Keratinocyte (primary cell): ENCODE results near the gene TNS2. TPM values are rescaled to one million over a fixed set of nuclear protein-coding genes. Genes with fewer than 3 reads are reported as not detected.

ENCODE experiments used
- DNase-seq: peaks from one replicate; pipeline ENCODE4 v3.0.0-alpha.2; 2011; ENCODE audit warnings: low read depth, missing footprints, low spot score
- FAIRE-seq: peaks from 2 replicates; lab custom pipeline; 2011; peaks lifted over from hg19 to GRCh38; lab: Jason Lieb, UNC
- H2AFZ ChIP-seq: 2 replicates; pipeline ENCODE4 v1.6.0; 2012; ENCODE audit warnings: low read length, control low read depth, inconsistent platforms; ENCODE audit not compliant: control insufficient read depth
- H3K27ac ChIP-seq: 2 replicates; pipeline ENCODE4 v1.5.1; 2011; ENCODE audit warnings: low read length; ENCODE audit not compliant: control insufficient read depth, insufficient read depth
- H3K27me3 ChIP-seq: 3 replicates; pipeline ENCODE4 v1.6.0; 2011; ENCODE audit warnings: low read length; ENCODE audit not compliant: control insufficient read depth, insufficient read depth; ENCODE audit errors: extremely low read depth
- H3K36me3 ChIP-seq, 2 experiments: 2 replicates in 1 of 2; 3 replicates in 1 of 2; pipeline ENCODE4 v1.5.1; 2011; ENCODE audit warnings: low read length in 2 of 2, mild to moderate bottlenecking in 1 of 2; ENCODE audit not compliant: control insufficient read depth in 2 of 2, insufficient read depth in 2 of 2; ENCODE audit errors: extremely low read depth in 1 of 2
- H3K4me1 ChIP-seq: 3 replicates; pipeline ENCODE4 v1.5.1; 2011; ENCODE audit warnings: low read length; ENCODE audit not compliant: control insufficient read depth, insufficient read depth; ENCODE audit errors: extremely low read depth
- H3K4me2 ChIP-seq: 3 replicates; pipeline ENCODE4 v1.6.0; 2011; ENCODE audit warnings: low read depth, low read length; ENCODE audit not compliant: control insufficient read depth, insufficient read depth; ENCODE audit errors: extremely low read depth
- H3K4me3 ChIP-seq, 3 experiments: fragments of 200-600 bp in 1 of 3; sonication (generic) in 1 of 3; 2 replicates in 2 of 3; 3 replicates in 1 of 3; pipeline ENCODE4 v1.5.1; 2011 to 2016; ENCODE audit warnings: low read length in 3 of 3, mild to moderate bottlenecking in 3 of 3, control low read depth in 2 of 3, inconsistent platforms in 1 of 3, low read depth in 1 of 3, mixed read lengths in 1 of 3, mixed run types in 1 of 3, moderate library complexity in 1 of 3; ENCODE audit not compliant: control insufficient read depth in 2 of 3, insufficient read depth in 2 of 3; ENCODE audit errors: extremely low read depth in 1 of 3
- H3K79me2 ChIP-seq: 2 replicates; pipeline ENCODE4 v1.6.0; 2012; ENCODE audit warnings: low read length; ENCODE audit not compliant: control insufficient read depth, insufficient read depth
- H3K9ac ChIP-seq: 3 replicates; pipeline ENCODE4 v1.6.0; 2011; ENCODE audit warnings: low read length; ENCODE audit not compliant: control insufficient read depth, insufficient read depth; ENCODE audit errors: extremely low read depth
- H3K9me1 ChIP-seq: 3 replicates; pipeline ENCODE4 v1.6.0; 2011; ENCODE audit warnings: low read length; ENCODE audit not compliant: control insufficient read depth, insufficient read depth; ENCODE audit errors: extremely low read depth
- H3K9me3 ChIP-seq: 2 replicates; pipeline ENCODE4 v1.5.1; 2012; ENCODE audit warnings: low read depth, low read length; ENCODE audit not compliant: control insufficient read depth
- H4K20me1 ChIP-seq: 3 replicates; pipeline ENCODE4 v1.6.0; 2011; ENCODE audit warnings: low read length; ENCODE audit not compliant: control insufficient read depth, insufficient read depth; ENCODE audit errors: extremely low read depth
- EZH2 ChIP-seq: IDR thresholded peaks from one replicate; pipeline ENCODE4 v1.6.1; 2012; ENCODE audit warnings: inconsistent platforms, mild to moderate bottlenecking, low read length, moderate library complexity
- dilution Hi-C: fragments of 300-500 bp; cut with MboI; formaldehyde crosslinking; loops from one replicate; pipeline ENCODE4 v1.7.0; 2020; ENCODE audit warnings: low sequenced_read_pairs; ENCODE audit not compliant: extremely low pct_ligation_motif_present
- polyA plus RNA-seq, 5 experiments: library from polyadenylated mRNA; depleted of rRNA in 3 of 5; stranded (reverse) in 3 of 5; stranded (forward) in 1 of 5; unstranded in 1 of 5; fragments of >200 nt; gene quantifications; 1 replicate in 1 of 5; 2 replicates in 3 of 5; 3 replicates in 1 of 5; pipeline versions ENCODE4 v1.2.1 to v1.2.3, GENCODE V29; 2011 to 2012; ENCODE audit warnings: missing spikeins in 2 of 5, low read depth in 1 of 5, low replicate concordance in 1 of 5
- TF ChIP-seq, protein P1 (sequence below), 3 experiments: IDR thresholded peaks in 1 of 3; conservative IDR thresholded peaks in 1 of 3; optimal IDR thresholded peaks in 1 of 3; 2 replicates in 2 of 3; 3 replicates in 1 of 3; pipeline versions ENCODE3 to v1.5.1; 2011; ENCODE audit warnings: low read length in 3 of 3, mild to moderate bottlenecking in 3 of 3, moderate library complexity in 2 of 3, control low read depth in 1 of 3, inconsistent platforms in 1 of 3; ENCODE audit not compliant: insufficient read depth in 2 of 3; ENCODE audit errors: extremely low read depth in 1 of 3

Gene TNS2
- polyA plus RNA-seq, 1 donor (not counting 4 experiments of a cell fraction or from before 2014, with no cell fraction given): 0.80 TPM

DNA sequence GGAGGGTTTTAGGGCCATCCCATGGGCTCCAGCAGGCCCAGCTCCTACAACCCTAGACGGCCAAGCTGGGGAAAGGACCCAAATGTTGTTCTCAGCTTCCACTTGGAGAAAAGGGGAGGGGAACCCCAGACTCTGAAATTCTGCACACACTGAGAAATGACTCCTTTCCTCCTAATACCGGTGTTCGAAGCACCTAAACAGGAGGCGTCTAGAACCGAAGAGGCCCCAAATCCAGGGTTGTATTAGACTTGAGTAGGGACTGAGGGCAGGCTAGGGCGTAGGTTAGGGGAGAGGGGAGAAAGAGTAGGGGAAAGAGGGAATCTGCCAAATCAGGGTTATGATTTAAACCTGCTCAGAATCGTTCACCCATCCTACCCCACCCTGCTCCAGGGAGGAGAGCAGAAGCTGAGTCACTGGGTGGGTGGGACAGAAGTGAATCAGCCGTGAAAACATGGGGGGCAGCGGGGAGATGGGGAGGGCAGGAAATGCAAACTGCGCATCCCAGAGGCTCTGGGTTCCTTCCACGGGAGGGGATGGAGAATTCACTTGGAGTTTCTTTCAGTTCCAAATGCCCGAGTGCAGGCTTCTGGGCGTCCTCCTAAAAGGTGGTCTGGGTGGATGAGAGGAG, 48.6 kb downstream of the TNS2 start:
- TF ChIP-seq EZH2: no peak
- TF ChIP-seq, protein P1, sequence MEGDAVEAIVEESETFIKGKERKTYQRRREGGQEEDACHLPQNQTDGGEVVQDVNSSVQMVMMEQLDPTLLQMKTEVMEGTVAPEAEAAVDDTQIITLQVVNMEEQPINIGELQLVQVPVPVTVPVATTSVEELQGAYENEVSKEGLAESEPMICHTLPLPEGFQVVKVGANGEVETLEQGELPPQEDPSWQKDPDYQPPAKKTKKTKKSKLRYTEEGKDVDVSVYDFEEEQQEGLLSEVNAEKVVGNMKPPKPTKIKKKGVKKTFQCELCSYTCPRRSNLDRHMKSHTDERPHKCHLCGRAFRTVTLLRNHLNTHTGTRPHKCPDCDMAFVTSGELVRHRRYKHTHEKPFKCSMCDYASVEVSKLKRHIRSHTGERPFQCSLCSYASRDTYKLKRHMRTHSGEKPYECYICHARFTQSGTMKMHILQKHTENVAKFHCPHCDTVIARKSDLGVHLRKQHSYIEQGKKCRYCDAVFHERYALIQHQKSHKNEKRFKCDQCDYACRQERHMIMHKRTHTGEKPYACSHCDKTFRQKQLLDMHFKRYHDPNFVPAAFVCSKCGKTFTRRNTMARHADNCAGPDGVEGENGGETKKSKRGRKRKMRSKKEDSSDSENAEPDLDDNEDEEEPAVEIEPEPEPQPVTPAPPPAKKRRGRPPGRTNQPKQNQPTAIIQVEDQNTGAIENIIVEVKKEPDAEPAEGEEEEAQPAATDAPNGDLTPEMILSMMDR (optimal IDR thresholded peaks at IDR 0.05 in 1 of 3, IDR thresholded peaks at IDR 0.05 in 1 of 3, conservative IDR thresholded peaks at IDR 0.05 in 1 of 3; ENCODE audit: extremely low read depth in 1 of 3, insufficient read depth in 2 of 3, low read length in 3 of 3): no peak
- dilution Hi-C loops: no loop called here
- H4K20me1 ChIP-seq: no peaks in the 10 kb centered on the region
- H3K4me3 ChIP-seq: peak overlapping the region; percentile 48 to 76 (median 74)
- H3K79me2 ChIP-seq: no peaks in the 10 kb centered on the region
- H3K4me2 ChIP-seq: peak overlapping the region; percentile 99
- no peaks in the 10 kb centered on the region for H3K9me3 ChIP-seq
- peak overlapping the region; percentile 89 for H2AFZ ChIP-seq
- H3K9ac ChIP-seq: peak overlapping the region; percentile 48
- no peaks in the 10 kb centered on the region for H3K27me3 ChIP-seq
- peak overlapping the region; percentile 84 for H3K27ac ChIP-seq
- H3K9me1 ChIP-seq: no peaks in the 10 kb centered on the region
- H3K36me3 ChIP-seq: no peaks in the 10 kb centered on the region
- DNase-seq (no peak), FAIRE-seq (peak; percentile 79)
- H3K4me1 ChIP-seq: peaks cover 32% of the 10 kb centered on the region

DNA sequence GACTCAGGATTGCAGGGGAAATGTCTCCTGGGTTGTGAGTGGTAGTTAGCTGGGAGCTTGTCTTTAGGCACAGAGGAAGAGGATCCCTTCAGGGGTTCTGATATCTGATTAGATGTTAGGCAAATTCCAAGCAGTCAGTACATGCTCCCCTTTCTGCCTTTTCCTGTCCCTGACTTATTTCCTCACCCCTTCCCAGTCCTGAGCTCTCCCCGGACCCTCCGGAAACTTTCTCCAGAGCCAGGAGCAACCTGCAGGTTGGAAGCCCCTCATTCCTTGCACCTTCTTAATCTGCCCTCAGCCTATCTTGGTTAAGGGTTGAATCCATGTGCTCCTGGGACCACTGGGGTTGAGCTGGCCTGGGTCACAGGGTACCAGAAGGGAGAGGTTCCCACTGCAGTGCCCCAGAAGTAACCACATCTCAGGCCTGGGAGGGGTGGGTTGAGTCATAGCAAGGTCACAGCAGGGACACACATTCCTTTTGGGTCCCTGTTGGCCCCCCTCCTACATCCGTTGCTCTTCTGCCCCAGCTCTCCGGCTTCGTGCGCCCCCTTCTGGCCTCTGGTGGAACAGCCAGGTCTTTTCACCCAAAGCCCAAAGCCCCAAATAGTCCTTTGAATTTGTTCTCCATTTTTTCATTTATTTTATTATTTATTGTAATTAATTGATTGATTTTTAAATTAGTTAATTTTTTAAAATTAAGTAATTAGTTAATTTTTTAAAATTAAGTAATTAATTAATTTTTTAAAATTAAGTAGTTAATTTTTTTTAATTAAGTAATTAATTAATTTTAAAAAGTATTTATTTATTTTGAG, 49.4 kb downstream of the TNS2 start:
- FAIRE-seq (peak; percentile 69), DNase-seq (peak; percentile 84)
- H3K4me2 ChIP-seq: peak overlapping the region; percentile 99
- H3K9ac ChIP-seq: peak overlapping the region; percentile 48
- no peaks in the 10 kb centered on the region for H3K9me3 ChIP-seq
- no peaks in the 10 kb centered on the region for H3K36me3 ChIP-seq
- H4K20me1 ChIP-seq: no peaks in the 10 kb centered on the region
- TF ChIP-seq, protein P1 (optimal IDR thresholded peaks at IDR 0.05 in 1 of 3, IDR thresholded peaks at IDR 0.05 in 1 of 3, conservative IDR thresholded peaks at IDR 0.05 in 1 of 3; ENCODE audit: extremely low read depth in 1 of 3, insufficient read depth in 2 of 3, low read length in 3 of 3): peak; percentile 78 to 91 (median 82)
- no peak for TF ChIP-seq EZH2
- dilution Hi-C loops: no loop called here
- peak overlapping the region; percentile 89 for H2AFZ ChIP-seq
- no peaks in the 10 kb centered on the region for H3K27me3 ChIP-seq
- H3K27ac ChIP-seq: peak overlapping the region; percentile 84
- H3K9me1 ChIP-seq: no peaks in the 10 kb centered on the region
- H3K79me2 ChIP-seq: no peaks in the 10 kb centered on the region
- H3K4me3 ChIP-seq: peak overlapping the region in 2 of 3 experiments; percentile 74 to 76
- peaks cover 32% of the 10 kb centered on the region for H3K4me1 ChIP-seq
